Mesenchymal stem cell (in vitro differentiated cells and primary cell): ENCODE results near the gene PHF19.

Experiments used
- DNase-seq: peaks from one replicate; pipeline ENCODE4 v3.0.0-alpha.2; 2013
- H2AFZ ChIP-seq: one replicate; pipeline ENCODE4 v1.6.1; 2013; ENCODE audit warnings: low read depth, mild to moderate bottlenecking, control low read depth, inconsistent platforms, low read length, moderate library complexity
- H2AK5ac ChIP-seq: 2 replicates; pipeline ENCODE4 v1.6.1; 2013; ENCODE audit warnings: low read length, moderate library complexity, mild to moderate bottlenecking, inconsistent platforms; ENCODE audit not compliant: severe bottlenecking
- H2BK120ac ChIP-seq: one replicate; pipeline ENCODE4 v1.6.1; 2013; ENCODE audit warnings: low read depth, mild to moderate bottlenecking, inconsistent platforms, low read length, moderate library complexity
- H2BK12ac ChIP-seq, 2 experiments: one replicate each; pipeline ENCODE4 v1.6.1; 2013; ENCODE audit warnings: inconsistent platforms in 2 of 2, low read length in 2 of 2, mild to moderate bottlenecking in 2 of 2, moderate library complexity in 2 of 2, control low read depth in 1 of 2
- H2BK15ac ChIP-seq: one replicate; pipeline ENCODE4 v1.6.1; 2013; ENCODE audit warnings: mild to moderate bottlenecking, low read depth, inconsistent platforms; ENCODE audit not compliant: poor library complexity, severe bottlenecking
- H2BK5ac ChIP-seq: 2 replicates; pipeline ENCODE4 v1.6.1; 2013; ENCODE audit warnings: low read depth, mild to moderate bottlenecking, low read length, control low read depth, inconsistent platforms; ENCODE audit not compliant: poor library complexity, severe bottlenecking
- H3K14ac ChIP-seq, 2 experiments: one replicate each; pipeline ENCODE4 v1.6.1; 2013; ENCODE audit warnings: inconsistent platforms in 2 of 2, low read length in 2 of 2, control low read depth in 1 of 2, mild to moderate bottlenecking in 1 of 2, moderate library complexity in 1 of 2
- H3K18ac ChIP-seq, 2 experiments: one replicate each; pipeline ENCODE4 v1.6.1; 2013; ENCODE audit warnings: inconsistent platforms in 2 of 2, low read length in 2 of 2, control low read depth in 1 of 2, low read depth in 1 of 2, mild to moderate bottlenecking in 1 of 2
- H3K23ac ChIP-seq, 2 experiments: one replicate each; pipeline ENCODE4 v1.6.1; 2013; ENCODE audit warnings: inconsistent platforms in 2 of 2, low read length in 2 of 2, mild to moderate bottlenecking in 2 of 2, moderate library complexity in 2 of 2, control low read depth in 1 of 2
- H3K27ac ChIP-seq: 2 replicates; pipeline ENCODE4 v1.5.1; 2013; ENCODE audit warnings: mild to moderate bottlenecking, moderate library complexity, low read length, control low read depth, inconsistent platforms; ENCODE audit not compliant: poor library complexity, severe bottlenecking
- H3K27me3 ChIP-seq, 2 experiments: 2 replicates each; pipeline versions ENCODE4 v1.6.1 to v1.7.0; 2013; ENCODE audit warnings: low read length in 2 of 2, mild to moderate bottlenecking in 2 of 2, moderate library complexity in 2 of 2, control low read depth in 1 of 2, inconsistent platforms in 1 of 2; ENCODE audit not compliant: control insufficient read depth in 1 of 2, insufficient read depth in 1 of 2
- H3K36me3 ChIP-seq, 2 experiments: 2 replicates each; pipeline versions ENCODE4 v1.6.1 to v1.7.0; 2013; ENCODE audit warnings: low read length in 2 of 2, control low read depth in 1 of 2, inconsistent platforms in 1 of 2, low read depth in 1 of 2, mild to moderate bottlenecking in 1 of 2; ENCODE audit not compliant: insufficient read depth in 2 of 2, control insufficient read depth in 1 of 2
- H3K4ac ChIP-seq, 2 experiments: one replicate each; pipeline ENCODE4 v1.6.1; 2013; ENCODE audit warnings: inconsistent platforms in 2 of 2, low read length in 2 of 2, mild to moderate bottlenecking in 2 of 2, moderate library complexity in 2 of 2, control low read depth in 1 of 2, low read depth in 1 of 2
- H3K4me1 ChIP-seq: 2 replicates; pipeline ENCODE4 v1.6.1; 2013; ENCODE audit warnings: low read depth, low read length, control low read depth; ENCODE audit not compliant: control insufficient read depth, insufficient read depth
- H3K4me2 ChIP-seq: 2 replicates; pipeline ENCODE4 v1.6.1; 2013; ENCODE audit warnings: low read length, mild to moderate bottlenecking, inconsistent platforms; ENCODE audit not compliant: poor library complexity, severe bottlenecking
- H3K4me3 ChIP-seq, 2 experiments: 2 replicates each; pipeline versions ENCODE4 v1.5.1 to v1.7.0; 2013; ENCODE audit warnings: low read length in 2 of 2, mild to moderate bottlenecking in 2 of 2, control low read depth in 1 of 2, low read depth in 1 of 2; ENCODE audit not compliant: insufficient read depth in 1 of 2
- H3K79me1 ChIP-seq: replicated peaks from 2 replicates; pipeline ENCODE4 v1.6.1; 2013; ENCODE audit warnings: mild to moderate bottlenecking, control low read depth, low read length, inconsistent platforms; ENCODE audit not compliant: poor library complexity, severe bottlenecking
- H3K9ac ChIP-seq: 2 replicates; pipeline ENCODE4 v1.7.0; 2013; ENCODE audit warnings: mild to moderate bottlenecking, low read length, moderate library complexity
- H3K9me3 ChIP-seq: 2 replicates; pipeline ENCODE4 v1.7.0; 2013; ENCODE audit warnings: mild to moderate bottlenecking, low read length; ENCODE audit not compliant: control insufficient read depth
- H4K8ac ChIP-seq: one replicate; pipeline ENCODE4 v1.6.1; 2013; ENCODE audit warnings: inconsistent platforms, mild to moderate bottlenecking, low read length, moderate library complexity
- H4K91ac ChIP-seq: one replicate; pipeline ENCODE4 v1.6.1; 2013; ENCODE audit warnings: mild to moderate bottlenecking, low read length, inconsistent platforms
- WGBS: methylation state at CpG from one replicate; pipeline ENCODE4 v1.1.7; 2013; ENCODE audit warnings: mixed read lengths; 5-methylcytosine and 5-hydroxymethylcytosine counted together

Gene PHF19

DNA sequence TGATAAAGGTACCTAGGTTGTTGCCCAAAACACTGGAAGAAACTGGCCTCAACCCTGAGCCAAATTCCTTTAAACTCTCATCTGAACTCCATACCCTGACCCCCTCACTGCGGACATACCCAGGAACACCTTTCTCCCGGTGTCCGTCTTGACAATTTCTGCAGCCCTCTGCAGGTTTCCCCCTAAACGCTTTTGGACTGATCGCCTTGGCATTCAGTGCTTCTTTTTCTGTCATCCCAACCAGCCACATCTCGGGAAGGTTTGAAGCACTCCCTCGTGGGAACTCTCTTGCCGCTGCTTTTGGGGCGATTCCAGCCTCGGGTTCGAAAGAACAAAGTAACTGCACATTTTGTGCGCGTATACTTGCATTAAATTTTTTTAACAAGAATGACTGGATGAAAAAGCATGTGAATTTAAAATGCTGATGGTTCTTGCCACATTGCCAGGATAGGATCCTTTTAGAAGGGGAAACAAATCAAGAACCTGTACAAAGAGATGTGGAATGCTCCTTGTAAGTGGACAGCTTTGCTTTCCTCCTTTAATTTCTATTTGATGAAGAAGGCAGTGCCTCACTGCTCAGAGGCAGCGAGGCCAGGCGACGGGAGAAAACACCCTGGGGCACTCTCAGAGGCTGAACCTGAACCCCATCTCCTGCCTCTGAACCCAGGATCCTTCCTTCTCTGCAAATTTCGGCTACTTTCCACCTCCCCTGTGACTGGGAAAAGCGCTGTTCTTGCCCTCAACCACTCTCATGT is 34.9 kb downstream of the PHF19 start:
- peak overlapping the region; percentile 68 for H2BK5ac ChIP-seq
- H3K14ac ChIP-seq, result peak overlapping the region in 1 of 2 experiments; percentile 91
- peak overlapping the region; percentile 99 for H3K9ac ChIP-seq
- H3K4me1 ChIP-seq, result peaks cover 12% of the 10 kb centered on the region
- H3K36me3 ChIP-seq, result peaks cover 0 to 22% of the 10 kb centered on the region in 2 experiments
- H2AFZ ChIP-seq, result peak overlapping the region; percentile 90
- peak overlapping the region; percentile 91 for H4K91ac ChIP-seq
- H4K8ac ChIP-seq, result peak overlapping the region; percentile 99
- peak overlapping the region; percentile 37 to 98 for H3K23ac ChIP-seq
- 38% methylated on average over 18 of the region's 18 CpGs for WGBS
- H3K79me1 ChIP-seq, result peaks cover 19% of the 10 kb centered on the region
- H3K27me3 ChIP-seq, result no peaks in the 10 kb centered on the region
- H2BK120ac ChIP-seq, result peak overlapping the region; percentile 87
- peak overlapping the region; percentile 64 to 92 for H3K4ac ChIP-seq
- H3K27ac ChIP-seq, result peak overlapping the region; percentile 90
- peak overlapping the region; percentile 93 to 99 for H3K4me3 ChIP-seq
- H3K9me3 ChIP-seq, result no peaks in the 10 kb centered on the region
- DNase-seq, result peak; percentile 20
- H2AK5ac ChIP-seq, result peak overlapping the region; percentile 70
- H2BK15ac ChIP-seq, result peak overlapping the region; percentile 90
- peak overlapping the region in 1 of 2 experiments; percentile 62 for H2BK12ac ChIP-seq
- H3K18ac ChIP-seq, result peak overlapping the region; percentile 96
- peak overlapping the region; percentile 82 for H3K4me2 ChIP-seq

DNA sequence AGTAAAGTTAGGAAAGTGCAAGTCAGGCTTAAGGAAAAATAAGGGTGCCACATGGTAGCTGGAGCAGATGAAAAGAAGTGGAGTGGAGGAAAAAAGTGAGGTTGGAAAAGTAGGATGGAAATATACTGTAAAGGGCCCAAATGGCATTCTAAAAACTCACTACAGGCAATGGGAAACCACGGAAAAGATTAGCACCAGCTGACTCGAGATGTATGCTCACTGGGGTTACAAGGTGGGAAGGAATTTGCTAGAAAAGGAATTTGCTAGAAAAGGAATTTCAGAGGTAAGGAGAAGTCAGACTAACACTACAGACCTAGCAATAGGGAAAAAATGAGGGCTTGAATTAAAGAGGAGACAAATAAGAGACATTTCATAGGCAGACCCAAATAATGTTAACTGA is 37.8 kb downstream of the PHF19 start:
- peaks cover 12% of the 10 kb centered on the region for H3K79me1 ChIP-seq
- no peak overlapping the region for H3K14ac ChIP-seq
- peak overlapping the region; percentile 30 for H3K27ac ChIP-seq
- H3K18ac ChIP-seq, result no peak overlapping the region
- H2BK15ac ChIP-seq, result no peak overlapping the region
- no peak overlapping the region for H3K4me3 ChIP-seq
- no peaks in the 10 kb centered on the region for H3K27me3 ChIP-seq
- H3K4me2 ChIP-seq, result no peak overlapping the region
- no peaks in the 10 kb centered on the region for H3K9me3 ChIP-seq
- WGBS, result 80% methylated on average over 2 of the region's 2 CpGs
- H3K36me3 ChIP-seq, result peaks cover 0 to 29% of the 10 kb centered on the region in 2 experiments
- H2BK5ac ChIP-seq, result no peak overlapping the region
- H3K4me1 ChIP-seq, result peaks cover 12% of the 10 kb centered on the region
- H2AK5ac ChIP-seq, result no peak overlapping the region
- no peak overlapping the region for H3K23ac ChIP-seq
- H3K4ac ChIP-seq, result no peak overlapping the region
- peak overlapping the region; percentile 41 for H3K9ac ChIP-seq
- no peak overlapping the region for H2BK120ac ChIP-seq
- H4K8ac ChIP-seq, result no peak overlapping the region
- no peak overlapping the region for H4K91ac ChIP-seq
- no peak overlapping the region for H2AFZ ChIP-seq
- DNase-seq, result peak; percentile 51
- no peak overlapping the region for H2BK12ac ChIP-seq

DNA sequence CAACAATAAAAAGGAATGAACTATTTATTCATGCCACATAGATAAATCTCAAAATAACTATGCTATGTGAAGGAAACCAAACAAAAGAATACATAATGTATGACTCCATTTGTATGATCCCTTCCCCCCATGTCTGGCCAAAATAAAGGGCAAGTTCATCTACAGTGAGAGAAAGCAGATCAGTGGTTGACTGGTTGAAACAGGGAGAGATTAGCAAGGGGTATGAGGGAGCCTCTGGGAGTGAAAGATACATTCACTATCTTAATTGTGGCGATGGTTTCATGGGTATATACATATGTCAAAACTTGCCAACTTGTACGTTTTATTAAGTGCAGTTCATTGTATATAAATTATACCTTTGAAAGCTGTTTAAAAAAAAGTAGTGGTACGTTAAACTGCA is 39.1 kb downstream of the PHF19 start:
- H3K4me3 ChIP-seq, result no peak overlapping the region
- 100% methylated on average over 1 of the region's 3 CpGs for WGBS
- H3K23ac ChIP-seq, result no peak overlapping the region
- peaks cover 3 to 34% of the 10 kb centered on the region in 2 experiments for H3K36me3 ChIP-seq
- H3K4me2 ChIP-seq, result no peak overlapping the region
- H3K9me3 ChIP-seq, result no peaks in the 10 kb centered on the region
- no peak overlapping the region for H2BK5ac ChIP-seq
- no peak overlapping the region for H2AFZ ChIP-seq
- no peak overlapping the region for H4K91ac ChIP-seq
- no peak overlapping the region for H3K4ac ChIP-seq
- no peak overlapping the region for H3K14ac ChIP-seq
- H3K79me1 ChIP-seq, result peaks cover 10% of the 10 kb centered on the region
- DNase-seq, result no peak
- no peaks in the 10 kb centered on the region for H3K27me3 ChIP-seq
- no peak overlapping the region for H2AK5ac ChIP-seq
- no peak overlapping the region for H3K18ac ChIP-seq
- H2BK12ac ChIP-seq, result no peak overlapping the region
- no peak overlapping the region for H2BK120ac ChIP-seq
- H3K4me1 ChIP-seq, result peaks cover 9% of the 10 kb centered on the region
- no peak overlapping the region for H3K27ac ChIP-seq
- no peak overlapping the region for H2BK15ac ChIP-seq
- H3K9ac ChIP-seq, result no peak overlapping the region
- H4K8ac ChIP-seq, result no peak overlapping the region

DNA sequence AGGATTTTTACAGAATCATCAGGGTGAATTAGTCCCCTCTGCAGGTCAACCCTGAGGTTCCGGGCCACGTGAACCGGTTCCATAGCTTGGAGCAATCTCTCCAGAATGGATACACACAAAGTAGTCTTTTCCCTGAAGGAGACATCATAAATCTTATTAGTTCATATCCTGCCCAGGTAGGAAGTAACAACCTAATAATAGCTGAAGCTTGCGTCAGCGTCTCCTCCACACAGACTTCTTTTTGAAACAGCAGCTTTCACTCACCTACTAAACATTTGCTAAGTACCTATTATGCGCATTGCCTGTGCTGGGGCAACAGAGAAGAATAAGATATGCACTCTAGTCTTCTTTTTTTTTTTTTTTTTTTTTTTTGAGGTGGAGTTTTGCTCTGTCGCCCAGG is 43.7 kb downstream of the PHF19 start:
- H3K18ac ChIP-seq, result no peak overlapping the region
- no peak for DNase-seq
- H3K9ac ChIP-seq, result no peak overlapping the region

More for the DNA sequence above, 43.7 kb downstream of the PHF19 start:
- H4K8ac ChIP-seq, result no peak overlapping the region
- H3K4me2 ChIP-seq, result no peak overlapping the region
- H3K9me3 ChIP-seq, result no peaks in the 10 kb centered on the region
- H3K79me1 ChIP-seq, result peaks cover 18% of the 10 kb centered on the region
- H2AK5ac ChIP-seq, result no peak overlapping the region
- H2BK5ac ChIP-seq, result no peak overlapping the region
- no peak overlapping the region for H3K4me3 ChIP-seq
- H2BK120ac ChIP-seq, result no peak overlapping the region
- H3K36me3 ChIP-seq, result peaks cover 15 to 64% of the 10 kb centered on the region in 2 experiments
- 96% methylated on average over 5 of the region's 7 CpGs for WGBS
- H4K91ac ChIP-seq, result no peak overlapping the region
- H3K14ac ChIP-seq, result no peak overlapping the region
- no peak overlapping the region for H3K23ac ChIP-seq
- H3K27ac ChIP-seq, result no peak overlapping the region
- no peak overlapping the region for H3K4ac ChIP-seq
- no peak overlapping the region for H2AFZ ChIP-seq
- no peaks in the 10 kb centered on the region for H3K27me3 ChIP-seq
- H3K4me1 ChIP-seq, result no peaks in the 10 kb centered on the region
- H2BK15ac ChIP-seq, result no peak overlapping the region
- no peak overlapping the region for H2BK12ac ChIP-seq
